Neural crest cell (in vitro differentiated cells): Measurements from ENCODE around the gene ZNF112. TPM values are rescaled to one million over a fixed set of nuclear protein-coding genes. Genes with fewer than 3 reads are reported as not detected.

Experiments used
- DNase-seq: peaks from one replicate; pipeline ENCODE4 v3.0.0; 2021; ENCODE audit warnings: low read depth, mixed read lengths, low spot score
- H3K27ac Mint-ChIP-seq: one replicate; pipeline ENCODE4 v1.8.0; 2021; ENCODE audit warnings: mild to moderate bottlenecking, mixed read lengths; ENCODE audit not compliant: unreplicated experiment
- H3K27me3 Mint-ChIP-seq: 2 replicates; pipeline ENCODE4 v1.8.0; 2021; ENCODE audit warnings: low read depth, mild to moderate bottlenecking, mixed read lengths
- H3K36me3 Mint-ChIP-seq: 2 replicates; pipeline ENCODE4 v1.8.0; 2021; ENCODE audit warnings: low read depth, mild to moderate bottlenecking, mixed read lengths
- H3K4me1 Mint-ChIP-seq: 2 replicates; pipeline ENCODE4 v1.8.0; 2021; ENCODE audit warnings: mixed read lengths
- H3K4me3 Mint-ChIP-seq: one replicate; pipeline ENCODE4 v1.8.0; 2021; ENCODE audit warnings: mild to moderate bottlenecking, mixed read lengths
- H3K9me3 Mint-ChIP-seq: 2 replicates; pipeline ENCODE4 v1.8.0; 2021; ENCODE audit warnings: mixed read lengths
- total RNA-seq: library from RNA; stranded (reverse); gene quantifications from 2 replicates; pipeline ENCODE4 v1.2.1, GENCODE V29; 2021
- TF ChIP-seq, protein P1 (sequence below): fragments of 200-600 bp; sonication (generic); conservative IDR thresholded peaks from 2 replicates; pipeline ENCODE4 v1.5.0; 2021; ENCODE audit warnings: antibody characterized with exemption, mild to moderate bottlenecking

The ZNF112 gene
- total RNA-seq, 1 donor from 2014 or later = 14.8 TPM

DNA sequence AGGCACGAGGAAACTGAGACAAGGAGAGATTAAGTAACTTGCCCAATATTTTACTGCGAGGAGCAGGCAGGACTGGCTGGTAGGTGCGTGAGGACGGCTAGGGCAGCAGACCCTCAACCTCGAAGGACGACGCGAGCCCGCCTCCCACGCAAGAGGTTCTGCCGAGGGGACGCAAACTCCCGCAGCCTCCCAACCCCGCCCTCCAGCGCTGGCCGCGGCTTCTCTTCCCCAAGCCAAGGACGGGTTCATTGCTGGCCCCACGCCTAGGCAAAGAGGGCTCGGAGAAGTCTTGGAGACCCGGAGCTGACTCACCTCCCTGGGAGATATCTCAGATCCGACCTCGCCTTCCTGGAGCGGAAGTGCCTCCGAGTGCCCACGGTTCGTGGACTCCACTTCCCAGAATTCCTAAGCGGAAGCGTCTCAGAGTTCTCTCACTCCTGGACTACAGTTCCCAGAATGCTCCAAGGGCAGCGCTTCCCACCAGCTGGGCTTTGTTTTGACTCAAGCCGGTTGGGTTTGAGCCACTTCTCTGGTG is 51.8 kb downstream of the ZNF112 start, which contains the start of gene ZNF235:
Gene ZNF235, minus strand, starts transcription at position 367 of the 535 bp plus-strand sequence. CDS start 1,621 bp downstream, outside the sequence.
- DNase-seq = peak; percentile 64
- peak within 1 kb of the TSS; percentile 96 for H3K4me3 Mint-ChIP-seq
- no peaks in the 10 kb centered on the region for H3K27me3 Mint-ChIP-seq
- H3K9me3 Mint-ChIP-seq = peaks cover 9% of the 10 kb centered on the region
- peaks cover 8% of the 10 kb centered on the region for H3K36me3 Mint-ChIP-seq
- peaks cover 16% of the 10 kb centered on the region for H3K4me1 Mint-ChIP-seq
- H3K27ac Mint-ChIP-seq = peak within 1 kb of the TSS; percentile 54
- TF ChIP-seq, protein P1, sequence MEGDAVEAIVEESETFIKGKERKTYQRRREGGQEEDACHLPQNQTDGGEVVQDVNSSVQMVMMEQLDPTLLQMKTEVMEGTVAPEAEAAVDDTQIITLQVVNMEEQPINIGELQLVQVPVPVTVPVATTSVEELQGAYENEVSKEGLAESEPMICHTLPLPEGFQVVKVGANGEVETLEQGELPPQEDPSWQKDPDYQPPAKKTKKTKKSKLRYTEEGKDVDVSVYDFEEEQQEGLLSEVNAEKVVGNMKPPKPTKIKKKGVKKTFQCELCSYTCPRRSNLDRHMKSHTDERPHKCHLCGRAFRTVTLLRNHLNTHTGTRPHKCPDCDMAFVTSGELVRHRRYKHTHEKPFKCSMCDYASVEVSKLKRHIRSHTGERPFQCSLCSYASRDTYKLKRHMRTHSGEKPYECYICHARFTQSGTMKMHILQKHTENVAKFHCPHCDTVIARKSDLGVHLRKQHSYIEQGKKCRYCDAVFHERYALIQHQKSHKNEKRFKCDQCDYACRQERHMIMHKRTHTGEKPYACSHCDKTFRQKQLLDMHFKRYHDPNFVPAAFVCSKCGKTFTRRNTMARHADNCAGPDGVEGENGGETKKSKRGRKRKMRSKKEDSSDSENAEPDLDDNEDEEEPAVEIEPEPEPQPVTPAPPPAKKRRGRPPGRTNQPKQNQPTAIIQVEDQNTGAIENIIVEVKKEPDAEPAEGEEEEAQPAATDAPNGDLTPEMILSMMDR = no peak

DNA sequence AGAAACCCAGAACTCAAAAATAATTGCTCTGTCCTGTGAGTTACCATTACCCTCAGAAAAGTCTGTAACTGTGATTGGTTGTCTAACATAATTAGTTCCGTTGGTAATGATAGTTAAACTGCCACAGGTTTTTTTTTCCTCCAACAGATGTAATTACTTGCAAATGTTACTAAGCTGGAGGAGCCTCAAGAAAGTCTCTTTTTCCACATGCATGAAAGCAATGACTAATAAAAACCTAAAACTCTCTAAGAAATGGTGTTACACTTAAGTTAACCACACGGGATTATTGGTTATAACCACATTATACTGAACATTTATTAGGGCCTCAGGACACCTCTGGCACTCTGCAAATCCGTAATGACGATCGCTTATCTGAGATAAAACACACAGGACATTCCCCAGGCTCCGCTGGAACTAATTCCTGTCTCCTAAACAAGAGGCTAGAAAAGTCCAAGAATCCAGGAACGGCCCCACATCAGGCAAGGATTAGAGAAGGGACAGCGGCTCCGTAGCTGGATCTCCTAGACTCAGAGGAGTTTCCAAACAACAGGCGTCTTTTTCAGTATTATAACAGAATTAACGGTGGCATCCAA is 52.4 kb downstream of the ZNF112 start:
- peak overlapping the region; percentile 96 for H3K4me3 Mint-ChIP-seq
- no peaks in the 10 kb centered on the region for H3K27me3 Mint-ChIP-seq
- H3K36me3 Mint-ChIP-seq = peaks cover 10% of the 10 kb centered on the region
- peak overlapping the region; percentile 54 for H3K27ac Mint-ChIP-seq
- TF ChIP-seq, protein P1 = no peak
- peaks cover 9% of the 10 kb centered on the region for H3K9me3 Mint-ChIP-seq
- peaks cover 16% of the 10 kb centered on the region for H3K4me1 Mint-ChIP-seq
- no peak for DNase-seq

DNA sequence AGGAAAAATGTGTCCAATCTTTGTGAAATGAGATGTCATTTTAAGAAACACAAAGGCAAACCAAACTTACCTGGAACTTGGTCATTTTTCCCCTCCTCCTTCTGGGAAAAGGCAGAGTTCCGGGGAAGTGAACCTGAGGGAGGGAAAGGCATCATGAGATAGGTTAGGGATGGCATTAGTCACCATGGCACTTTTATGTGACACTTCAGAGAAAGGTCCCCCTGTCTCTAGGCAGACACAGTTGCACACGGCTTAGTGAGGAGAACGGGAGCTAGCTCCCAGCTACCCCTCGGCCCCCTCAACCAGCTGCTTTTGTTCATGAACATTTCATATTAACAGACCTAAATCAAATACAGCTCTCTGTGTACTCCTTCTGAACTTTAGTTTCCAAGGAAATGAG is 53.2 kb downstream of the ZNF112 start:
- DNase-seq = no peak
- Mint-ChIP-seq H3K4me1 (peaks cover 16% of the 10 kb centered on the region), H3K4me3 (peak overlapping the region; percentile 96), H3K36me3 (peaks cover 10% of the 10 kb centered on the region), H3K27ac (no peak overlapping the region), H3K27me3 (no peaks in the 10 kb centered on the region), H3K9me3 (peaks cover 4% of the 10 kb centered on the region)
- TF ChIP-seq, protein P1 = no peak

DNA sequence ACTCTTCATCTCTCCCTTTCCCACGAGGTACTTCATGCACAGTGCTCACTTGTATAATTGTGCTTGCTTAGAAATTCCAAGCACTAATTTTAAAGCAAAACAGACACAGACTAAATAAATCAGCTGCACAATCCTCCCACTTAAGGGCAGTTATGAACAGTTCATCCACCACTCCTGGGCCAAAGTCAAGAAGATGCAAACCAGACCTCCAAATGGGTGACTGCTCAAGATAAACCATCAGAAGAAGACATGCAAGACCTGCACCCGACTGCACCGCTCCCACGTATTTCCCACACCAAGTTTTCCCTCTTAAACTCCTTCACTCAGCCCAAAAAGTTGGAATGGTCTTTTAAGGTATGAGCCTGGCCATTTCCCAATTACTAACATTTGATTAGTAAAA is 71.5 kb downstream of the ZNF112 start:
- Mint-ChIP-seq H3K27me3 (no peaks in the 10 kb centered on the region), H3K9me3 (peaks cover 25% of the 10 kb centered on the region), H3K27ac (no peak overlapping the region), H3K4me3 (no peak overlapping the region), H3K4me1 (no peaks in the 10 kb centered on the region), H3K36me3 (peaks cover 71% of the 10 kb centered on the region)
- DNase-seq = no peak
- TF ChIP-seq, protein P1 = no peak

DNA sequence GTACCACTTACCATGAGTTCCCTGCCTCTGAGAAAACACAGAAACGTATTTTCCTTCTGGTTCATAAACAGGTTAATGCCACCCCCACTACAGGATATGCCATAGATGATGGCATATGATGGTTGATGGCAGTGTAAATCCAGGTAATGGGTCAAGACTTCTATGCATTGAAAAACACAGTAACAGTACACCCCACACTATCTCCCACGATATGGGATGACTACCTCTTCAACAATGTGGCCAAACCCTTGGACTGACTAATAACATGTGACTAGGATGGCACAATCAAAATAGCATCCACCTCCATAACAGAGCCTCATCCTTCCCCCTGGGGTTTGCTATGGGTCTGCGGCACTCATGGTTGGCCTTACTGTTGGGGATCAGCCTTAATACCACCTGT is 73.6 kb downstream of the ZNF112 start:
- Mint-ChIP-seq H3K27ac (no peak overlapping the region), H3K9me3 (peaks cover 24% of the 10 kb centered on the region), H3K27me3 (no peaks in the 10 kb centered on the region), H3K4me1 (no peaks in the 10 kb centered on the region), H3K4me3 (no peak overlapping the region), H3K36me3 (peaks cover 60% of the 10 kb centered on the region)
- TF ChIP-seq, protein P1 = no peak
- no peak for DNase-seq
